Suprapubic skin (tissue), 4 donors: ENCODE results near the gene POLR2L. TPM values are rescaled to one million over a fixed set of nuclear protein-coding genes. Genes with fewer than 3 reads are reported as not detected.

Experiments used
- DNase-seq, 2 donors: peaks; one replicate each; pipeline ENCODE4 v3.0.0-alpha.2; 2019; ENCODE audit warnings: low spot score in 2 of 2
- H3K27ac ChIP-seq: fragments of 200-600 bp; sonication (generic); one replicate; pipeline ENCODE4 v1.5.1; 2019
- H3K27me3 ChIP-seq: fragments of 200-600 bp; sonication (generic); one replicate; pipeline ENCODE4 v1.5.1; 2019
- H3K36me3 ChIP-seq: fragments of 200-600 bp; sonication (generic); one replicate; pipeline ENCODE4 v1.5.1; 2019
- H3K4me1 ChIP-seq: fragments of 200-600 bp; sonication (generic); one replicate; pipeline ENCODE4 v1.5.1; 2019
- H3K4me3 ChIP-seq: fragments of 200-600 bp; sonication (generic); one replicate; pipeline ENCODE4 v1.5.1; 2019; ENCODE audit warnings: mild to moderate bottlenecking
- H3K9me3 ChIP-seq: fragments of 200-600 bp; sonication (generic); one replicate; pipeline ENCODE4 v1.5.1; 2019
- EP300 ChIP-seq: sonication (generic); formaldehyde crosslinking; IDR thresholded peaks from one replicate; pipeline ENCODE4 v1.6.1; 2017; ENCODE audit warnings: antibody characterized with exemption
- POLR2A ChIP-seq, 2 donors: fragments of 450-650 bp; IDR thresholded peaks; one replicate each; pipeline ENCODE4 v1.6.1; 2017; ENCODE audit warnings: antibody characterized with exemption in 2 of 2, mild to moderate bottlenecking in 2 of 2, moderate library complexity in 2 of 2
- POLR2AphosphoS5 ChIP-seq, 3 donors: sonication (generic); formaldehyde crosslinking; IDR thresholded peaks; one replicate each; pipeline ENCODE4 v1.6.1; 2017; ENCODE audit warnings: antibody characterized with exemption in 3 of 3
- WGBS: methylation state at CpG from one replicate; pipeline ENCODE4 v1.1.5; 2018; 5-methylcytosine and 5-hydroxymethylcytosine counted together
- total RNA-seq, 4 donors: library from RNA; depleted of rRNA; stranded (reverse); fragments of >200 nt; gene quantifications; one replicate each; pipeline ENCODE4 v1.1.0, GENCODE V29; 2016
- TF ChIP-seq, protein P1 (sequence below), 2 donors: fragments of 200-600 bp in 1 of 2; fragments of 450-650 bp in 1 of 2; sonication (generic) in 1 of 2; IDR thresholded peaks; one replicate each; pipeline ENCODE4 v1.5.1; 2016 to 2019; ENCODE audit warnings: antibody characterized with exemption in 2 of 2, mild to moderate bottlenecking in 1 of 2, moderate library complexity in 1 of 2

Gene POLR2L
- total RNA-seq, 4 donors from 2014 or later, result 31.1 to 76.4 (median 56.4) TPM

DNA sequence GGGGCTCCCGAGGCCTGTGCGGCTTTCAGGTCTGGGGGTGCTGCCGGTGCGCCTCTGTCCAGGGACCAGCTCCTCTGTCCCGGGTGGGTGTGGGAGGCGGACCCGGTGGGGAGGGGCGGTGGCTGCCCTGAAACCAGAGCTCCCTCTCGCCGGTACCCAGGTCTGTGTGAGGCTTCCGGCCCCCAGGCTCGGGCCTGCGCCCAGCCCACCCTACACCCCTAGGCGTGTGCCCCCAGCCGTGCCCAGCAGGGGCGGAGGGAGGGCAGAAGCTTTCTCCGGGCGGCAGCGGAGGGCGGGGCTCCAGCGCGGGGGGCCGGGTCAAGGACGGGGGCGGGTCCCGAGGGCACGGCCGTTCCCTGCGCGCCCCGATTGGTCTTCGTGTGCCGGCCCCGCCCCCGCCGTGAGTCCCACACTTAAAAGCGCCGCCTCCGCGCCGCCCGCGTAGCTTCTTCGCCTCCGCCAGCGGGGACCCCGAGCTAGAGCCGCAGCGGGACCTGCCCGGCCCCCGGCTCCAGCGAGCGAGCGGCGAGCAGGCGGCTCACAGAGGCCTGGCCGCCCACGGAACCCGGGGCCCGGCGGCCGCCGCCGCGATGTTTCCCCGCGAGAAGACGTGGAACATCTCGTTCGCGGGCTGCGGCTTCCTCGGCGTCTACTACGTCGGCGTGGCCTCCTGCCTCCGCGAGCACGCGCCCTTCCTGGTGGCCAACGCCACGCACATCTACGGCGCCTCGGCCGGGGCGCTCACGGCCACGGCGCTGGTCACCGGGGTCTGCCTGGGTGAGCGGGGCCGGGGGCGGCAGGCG lies 23.0 kb downstream of the POLR2L start:
- Histone ChIP-seq H3K27me3 (no peaks in the 10 kb centered on the region), H3K4me3 (peak overlapping the region; percentile 95), H3K9me3 (no peaks in the 10 kb centered on the region), H3K27ac (peak overlapping the region; percentile 100), H3K4me1 (peaks cover 38% of the 10 kb centered on the region), H3K36me3 (peaks cover 24% of the 10 kb centered on the region)
- 0% methylated on average over 8 of the region's 96 CpGs for WGBS
- TF ChIP-seq EP300 (no peak), POLR2AphosphoS5 (IDR thresholded peaks at IDR 0.05) (peak in 1 of 3 donors; percentile 65), POLR2A (IDR thresholded peaks at IDR 0.05) (peak; percentile 75 to 87)
- TF ChIP-seq, protein P1, sequence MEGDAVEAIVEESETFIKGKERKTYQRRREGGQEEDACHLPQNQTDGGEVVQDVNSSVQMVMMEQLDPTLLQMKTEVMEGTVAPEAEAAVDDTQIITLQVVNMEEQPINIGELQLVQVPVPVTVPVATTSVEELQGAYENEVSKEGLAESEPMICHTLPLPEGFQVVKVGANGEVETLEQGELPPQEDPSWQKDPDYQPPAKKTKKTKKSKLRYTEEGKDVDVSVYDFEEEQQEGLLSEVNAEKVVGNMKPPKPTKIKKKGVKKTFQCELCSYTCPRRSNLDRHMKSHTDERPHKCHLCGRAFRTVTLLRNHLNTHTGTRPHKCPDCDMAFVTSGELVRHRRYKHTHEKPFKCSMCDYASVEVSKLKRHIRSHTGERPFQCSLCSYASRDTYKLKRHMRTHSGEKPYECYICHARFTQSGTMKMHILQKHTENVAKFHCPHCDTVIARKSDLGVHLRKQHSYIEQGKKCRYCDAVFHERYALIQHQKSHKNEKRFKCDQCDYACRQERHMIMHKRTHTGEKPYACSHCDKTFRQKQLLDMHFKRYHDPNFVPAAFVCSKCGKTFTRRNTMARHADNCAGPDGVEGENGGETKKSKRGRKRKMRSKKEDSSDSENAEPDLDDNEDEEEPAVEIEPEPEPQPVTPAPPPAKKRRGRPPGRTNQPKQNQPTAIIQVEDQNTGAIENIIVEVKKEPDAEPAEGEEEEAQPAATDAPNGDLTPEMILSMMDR (IDR thresholded peaks at IDR 0.05), result peak in 1 of 2 donors; percentile 31
- peak; percentile 96 to 97 for DNase-seq

DNA sequence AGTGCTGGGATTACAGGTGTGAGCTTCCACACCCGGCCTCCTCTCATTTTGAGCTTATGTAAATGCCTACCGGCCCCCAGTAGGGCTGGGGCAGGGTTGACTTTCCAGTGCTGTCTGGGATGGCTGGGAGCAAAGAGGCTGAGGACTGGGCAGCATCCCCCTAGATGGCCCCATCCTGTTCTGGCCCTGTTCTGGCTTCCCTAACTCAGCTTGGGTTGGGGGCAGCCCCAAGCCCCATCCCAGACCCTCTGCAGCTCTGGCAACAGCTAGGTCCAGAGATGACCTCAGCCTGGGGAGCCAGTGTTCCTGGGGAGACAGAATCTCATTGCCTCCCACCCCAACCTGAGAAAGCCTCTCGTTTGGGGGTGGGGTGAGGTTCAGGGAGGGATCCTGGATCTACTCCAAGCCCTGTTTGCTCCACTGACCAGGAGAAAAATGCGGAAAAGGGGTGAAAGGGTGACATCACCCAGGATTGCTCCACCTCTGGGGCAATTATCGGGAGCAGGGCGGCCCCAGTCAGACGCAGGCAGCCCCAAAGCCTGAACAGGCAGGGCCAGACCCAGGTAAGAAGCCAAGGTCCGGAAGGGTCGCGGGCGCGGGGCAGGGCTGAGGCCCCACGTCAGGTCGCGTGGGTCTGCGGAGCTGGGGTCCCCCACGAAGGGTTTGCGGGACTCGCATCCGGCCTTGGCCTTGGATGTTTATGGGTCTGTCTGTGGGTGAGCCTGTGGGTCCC lies 23.8 kb downstream of the POLR2L start, which contains the start of gene PNPLA2:
PNPLA2 (plus strand) TSS at position 519 of the 733 bp plus-strand sequence. CDS start 805 bp downstream, outside the sequence.
- H3K4me3 ChIP-seq, result peak within 1 kb of the TSS; percentile 95
- peak within 1 kb of the TSS; percentile 100 for H3K27ac ChIP-seq
- no peaks in the 10 kb centered on the region for H3K27me3 ChIP-seq
- no peak for DNase-seq
- peaks cover 37% of the 10 kb centered on the region for H3K4me1 ChIP-seq
- H3K9me3 ChIP-seq, result no peaks in the 10 kb centered on the region
- peaks cover 24% of the 10 kb centered on the region for H3K36me3 ChIP-seq
- 32% methylated on average over 9 of the region's 20 CpGs for whole genome bisulfite sequencing
- TF ChIP-seq POLR2AphosphoS5 (IDR thresholded peaks at IDR 0.05) (no peak), POLR2A (IDR thresholded peaks at IDR 0.05) (no peak), EP300 (no peak)
- TF ChIP-seq, protein P1 (IDR thresholded peaks at IDR 0.05), result no peak

DNA sequence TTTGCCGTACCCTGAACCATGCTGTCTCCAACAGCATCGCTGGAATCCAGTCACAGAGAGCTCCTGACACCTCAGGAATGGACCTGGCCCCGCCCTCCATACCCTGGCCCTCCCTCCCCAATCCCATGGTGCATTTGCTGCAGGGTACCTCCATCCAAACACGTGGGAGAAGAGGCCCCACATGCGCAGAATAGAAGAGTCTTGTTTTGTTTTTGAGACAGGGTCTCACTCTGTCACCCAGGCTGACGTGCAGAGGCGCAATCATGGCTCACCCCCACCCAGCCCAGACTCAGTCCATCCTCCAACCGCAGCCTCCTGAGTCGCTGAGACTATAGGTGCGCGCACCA lies 25.9 kb downstream of the POLR2L start:
- Histone ChIP-seq H3K4me3 (no peak overlapping the region), H3K4me1 (peaks cover 35% of the 10 kb centered on the region), H3K36me3 (peaks cover 29% of the 10 kb centered on the region), H3K27ac (no peak overlapping the region), H3K9me3 (no peaks in the 10 kb centered on the region), H3K27me3 (no peaks in the 10 kb centered on the region)
- TF ChIP-seq POLR2AphosphoS5 (IDR thresholded peaks at IDR 0.05) (no peak), POLR2A (IDR thresholded peaks at IDR 0.05) (no peak), EP300 (no peak)
- TF ChIP-seq, protein P1 (IDR thresholded peaks at IDR 0.05), result no peak
- no peak for DNase-seq
- WGBS, result 83% methylated on average over 11 of the region's 11 CpGs

DNA sequence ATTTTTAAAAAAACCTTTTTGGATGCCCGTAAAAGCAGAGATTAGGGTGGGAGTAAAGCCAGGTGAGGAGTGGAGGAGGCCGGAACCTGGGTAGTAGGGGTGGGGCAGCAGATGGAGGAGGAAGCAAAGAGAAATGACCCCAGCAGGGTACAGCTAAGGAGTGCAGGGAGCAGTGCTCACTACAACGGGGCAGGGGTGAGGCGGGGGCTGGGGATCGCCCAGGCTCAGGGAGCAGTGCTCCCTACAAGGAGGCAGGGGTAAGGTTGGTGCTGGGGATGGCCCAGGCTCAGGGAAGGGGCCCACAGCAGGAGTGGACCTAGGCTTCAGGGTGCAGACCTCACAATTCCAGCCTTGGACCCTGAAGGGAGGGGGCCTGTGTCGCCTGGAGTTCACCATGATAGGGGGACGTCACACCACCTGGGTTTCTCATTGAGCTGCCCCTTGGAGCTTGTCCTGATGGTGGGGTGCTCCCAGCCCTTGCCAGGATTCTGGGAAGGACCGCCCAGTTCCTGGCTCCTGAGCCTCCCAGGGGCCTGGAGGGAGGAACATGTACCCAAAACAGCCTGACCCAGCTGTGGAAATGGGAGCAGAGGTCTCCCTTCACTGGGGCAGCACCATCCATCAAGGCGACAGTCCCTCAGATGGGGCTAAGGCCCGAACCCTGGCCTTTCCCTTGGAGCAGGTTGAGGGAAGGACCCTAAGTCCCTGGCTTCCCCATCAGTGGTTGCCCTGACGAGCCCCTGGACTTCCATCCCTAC lies 26.5 kb downstream of the POLR2L start:
- Histone ChIP-seq H3K27ac (no peak overlapping the region), H3K4me3 (no peak overlapping the region), H3K4me1 (peaks cover 35% of the 10 kb centered on the region), H3K36me3 (peaks cover 30% of the 10 kb centered on the region), H3K27me3 (no peaks in the 10 kb centered on the region), H3K9me3 (no peaks in the 10 kb centered on the region)
- WGBS, result 91% methylated on average over 6 of the region's 11 CpGs
- TF ChIP-seq POLR2AphosphoS5 (IDR thresholded peaks at IDR 0.05) (no peak), POLR2A (IDR thresholded peaks at IDR 0.05) (no peak), EP300 (no peak)
- TF ChIP-seq, protein P1 (IDR thresholded peaks at IDR 0.05), result no peak
- DNase-seq, result no peak
